Measurements from ENCODE around the gene TPSB2.
"Not testable (repeated sequence)": the region's sequence is repeated elsewhere in the genome, so short reads cannot be mapped to it uniquely, and the experiment has no call there.

Gene TPSB2

DNA sequence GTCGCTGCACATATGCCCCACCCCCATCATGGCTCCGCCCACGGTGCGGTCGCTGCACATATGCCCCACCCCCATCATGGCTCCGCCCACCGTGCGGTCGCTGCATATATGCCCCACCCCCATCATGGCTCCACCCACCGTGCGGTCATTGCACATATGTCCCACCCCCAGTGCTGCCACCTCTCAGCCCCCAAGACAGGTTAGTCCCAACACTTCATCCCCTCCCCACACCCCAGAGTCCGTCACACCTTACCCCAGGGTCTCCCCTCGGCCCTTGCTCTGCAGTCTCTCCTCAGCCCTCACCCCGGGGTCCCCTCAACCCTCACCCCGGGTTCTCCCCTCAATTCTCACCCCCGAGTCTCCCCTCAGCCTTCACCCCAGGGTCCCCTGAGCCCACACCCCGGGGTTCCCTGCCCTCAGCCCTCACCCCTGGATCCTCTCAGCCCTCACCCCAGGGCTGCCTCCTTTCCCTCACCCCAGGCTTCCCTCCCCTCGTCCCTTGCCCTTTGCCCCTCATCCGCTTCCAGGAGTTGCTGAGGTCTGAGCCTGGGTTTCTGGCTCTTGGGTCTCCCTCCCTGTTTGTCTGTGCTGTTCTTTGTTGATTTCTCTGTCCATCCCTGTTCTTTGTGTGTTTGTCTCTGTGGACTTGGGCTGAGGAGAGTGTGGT is 30.5 kb downstream of the TPSB2 start:
- no peak for DNase-seq (ENCODE audit: low spot score)

DNA sequence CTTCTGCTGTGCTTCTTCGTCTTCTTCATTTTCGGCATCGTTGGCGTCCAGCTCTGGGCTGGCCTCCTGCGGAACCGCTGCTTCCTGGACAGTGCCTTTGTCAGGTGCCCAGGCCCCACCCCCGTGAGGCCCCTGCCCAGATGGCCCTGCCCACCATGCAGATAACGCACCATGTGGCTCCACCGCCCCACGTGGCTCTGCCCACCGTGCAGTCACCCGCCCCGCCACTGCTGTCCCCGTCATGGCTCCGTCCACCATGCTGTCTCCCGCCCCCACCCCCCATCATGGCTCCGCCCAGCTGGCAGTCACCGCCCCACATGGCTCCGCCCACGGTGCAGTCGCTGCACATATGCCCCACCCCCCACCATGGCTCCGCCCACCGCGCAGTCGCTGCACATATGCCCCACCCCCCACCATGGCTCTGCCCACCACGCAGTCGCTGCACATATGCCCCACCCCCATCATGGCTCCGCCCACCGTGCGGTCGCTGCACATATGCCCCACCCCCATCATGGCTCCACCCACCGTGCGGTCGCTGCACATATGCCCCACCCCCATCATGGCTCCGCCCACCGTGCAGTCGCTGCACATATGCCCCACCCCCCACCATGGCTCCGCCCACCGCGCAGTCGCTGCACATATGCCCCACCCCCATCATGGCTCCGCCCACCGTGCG is 31.2 kb downstream of the TPSB2 start:
- DNase-seq (ENCODE audit: low spot score) = not testable (repeated sequence)

DNA sequence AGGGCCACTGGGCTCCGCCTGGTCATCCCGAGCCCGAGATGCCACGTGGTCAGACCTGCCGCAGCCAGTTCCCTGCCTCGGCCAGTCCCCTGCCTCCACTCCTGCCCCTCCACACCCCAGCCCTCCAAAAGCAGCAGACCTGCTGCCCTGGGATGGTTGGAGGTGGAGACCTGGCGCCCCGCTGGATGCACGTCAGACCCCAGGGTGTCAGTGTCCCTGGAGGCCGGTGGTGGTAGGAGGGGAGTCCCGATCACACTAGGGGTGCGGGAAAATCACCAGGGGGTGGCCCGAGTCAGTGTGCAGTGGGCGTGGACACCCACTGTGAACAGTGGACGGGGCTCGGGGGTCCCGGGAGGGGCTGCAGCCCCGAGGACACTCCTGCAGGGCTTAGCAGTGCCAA is 31.8 kb downstream of the TPSB2 start:
- DNase-seq (ENCODE audit: low spot score) = no peak

DNA sequence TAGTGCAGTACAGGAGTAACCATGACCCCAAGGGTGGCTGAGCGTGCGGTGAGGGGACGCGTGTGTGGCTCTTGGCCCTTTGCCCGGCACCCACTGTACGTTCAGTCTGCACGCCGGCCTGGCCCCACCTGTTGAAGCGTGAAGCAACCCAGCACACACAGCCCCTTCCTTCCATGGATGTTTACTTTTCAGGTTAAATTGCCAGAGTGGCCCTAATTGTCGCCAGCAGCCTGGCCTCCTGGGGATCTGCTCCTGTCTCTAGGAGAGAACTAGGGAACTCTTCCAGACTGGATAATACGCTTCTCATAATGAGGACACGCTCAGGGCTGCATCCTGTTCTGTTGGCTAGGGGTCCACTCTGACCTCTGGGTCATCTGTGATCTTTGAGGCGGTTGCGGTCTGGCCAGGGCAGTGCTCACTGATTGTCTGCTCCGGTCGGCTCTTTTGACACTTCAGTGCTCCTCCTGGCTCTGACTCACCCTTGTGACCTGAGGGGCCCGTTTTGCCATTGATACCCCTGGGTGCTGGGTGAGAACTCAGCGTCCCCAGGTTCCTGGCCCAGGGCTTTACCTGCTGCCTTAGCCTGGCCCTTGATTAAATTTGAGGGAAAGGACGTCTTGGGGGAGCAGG is 32.6 kb downstream of the TPSB2 start:
- DNase-seq (ENCODE audit: low spot score) = no peak

DNA sequence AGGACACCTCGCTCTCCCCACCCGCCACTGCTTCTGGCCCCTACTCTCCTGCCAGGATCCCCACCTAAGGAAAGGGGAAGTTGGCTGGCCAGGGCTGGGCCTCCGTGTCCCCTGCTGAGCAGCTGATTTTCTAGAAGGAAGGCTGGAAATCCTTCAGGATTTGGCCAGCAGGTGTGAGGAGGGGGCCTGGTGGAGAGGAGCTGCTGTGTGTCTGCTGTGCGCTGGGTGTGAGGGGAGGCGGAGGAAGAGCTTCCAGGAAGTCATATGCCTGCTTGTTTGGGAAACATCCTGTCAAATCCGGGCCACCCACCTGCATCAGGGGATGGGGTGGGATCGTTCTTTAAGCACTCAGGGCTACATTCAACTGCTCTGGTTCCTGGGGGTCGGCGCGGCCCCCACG is 33.5 kb downstream of the TPSB2 start:
- no peak for DNase-seq (ENCODE audit: low spot score)

DNA sequence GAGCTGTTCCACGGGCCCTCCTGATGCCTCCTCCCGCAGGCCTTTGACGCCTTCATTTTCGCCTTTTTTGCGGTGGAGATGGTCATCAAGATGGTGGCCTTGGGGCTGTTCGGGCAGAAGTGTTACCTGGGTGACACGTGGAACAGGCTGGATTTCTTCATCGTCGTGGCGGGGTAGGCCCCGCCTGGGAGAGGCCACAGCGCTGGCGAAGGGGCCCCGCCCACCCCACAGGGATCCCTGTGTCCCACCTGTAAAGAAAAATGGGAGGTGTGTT is 34.7 kb downstream of the TPSB2 start:
- DNase-seq (ENCODE audit: low spot score) = no peak

DNA sequence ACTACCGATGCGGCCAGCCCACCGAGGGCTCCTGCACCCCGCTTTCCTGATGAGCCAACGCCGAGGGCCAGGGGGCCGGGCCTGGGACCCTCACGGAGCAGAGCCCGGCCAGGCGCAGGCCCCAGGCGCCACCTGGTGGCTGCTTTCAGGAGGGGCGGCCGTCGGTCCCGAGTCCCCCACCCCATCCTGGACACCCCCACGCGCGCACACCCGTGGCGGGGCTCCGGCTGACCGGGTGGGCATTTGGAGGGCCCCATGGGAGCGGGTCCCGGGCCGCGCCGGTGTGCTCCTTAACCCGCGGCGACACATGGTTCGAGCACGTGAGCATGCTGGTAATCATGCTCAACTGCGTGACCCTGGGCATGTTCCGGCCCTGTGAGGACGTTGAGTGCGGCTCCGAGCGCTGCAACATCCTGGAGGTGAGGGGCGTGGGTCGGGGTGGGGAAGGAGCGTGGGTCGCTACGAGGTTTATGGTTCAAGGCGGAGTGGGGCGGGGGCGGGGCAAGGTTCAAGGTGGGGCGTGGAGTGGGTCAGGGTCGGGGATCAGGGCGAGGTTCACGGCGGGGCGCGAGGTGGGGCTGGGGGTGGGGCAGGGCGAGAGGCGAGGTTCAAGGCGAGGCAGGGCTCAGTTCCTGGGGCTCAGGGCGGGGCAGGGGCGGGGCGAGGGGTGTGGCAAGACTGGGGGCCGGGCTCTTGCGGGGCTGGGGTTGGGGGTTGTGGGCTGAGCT is 35.2 kb downstream of the TPSB2 start:
- DNase-seq (ENCODE audit: low spot score) = no peak

DNA sequence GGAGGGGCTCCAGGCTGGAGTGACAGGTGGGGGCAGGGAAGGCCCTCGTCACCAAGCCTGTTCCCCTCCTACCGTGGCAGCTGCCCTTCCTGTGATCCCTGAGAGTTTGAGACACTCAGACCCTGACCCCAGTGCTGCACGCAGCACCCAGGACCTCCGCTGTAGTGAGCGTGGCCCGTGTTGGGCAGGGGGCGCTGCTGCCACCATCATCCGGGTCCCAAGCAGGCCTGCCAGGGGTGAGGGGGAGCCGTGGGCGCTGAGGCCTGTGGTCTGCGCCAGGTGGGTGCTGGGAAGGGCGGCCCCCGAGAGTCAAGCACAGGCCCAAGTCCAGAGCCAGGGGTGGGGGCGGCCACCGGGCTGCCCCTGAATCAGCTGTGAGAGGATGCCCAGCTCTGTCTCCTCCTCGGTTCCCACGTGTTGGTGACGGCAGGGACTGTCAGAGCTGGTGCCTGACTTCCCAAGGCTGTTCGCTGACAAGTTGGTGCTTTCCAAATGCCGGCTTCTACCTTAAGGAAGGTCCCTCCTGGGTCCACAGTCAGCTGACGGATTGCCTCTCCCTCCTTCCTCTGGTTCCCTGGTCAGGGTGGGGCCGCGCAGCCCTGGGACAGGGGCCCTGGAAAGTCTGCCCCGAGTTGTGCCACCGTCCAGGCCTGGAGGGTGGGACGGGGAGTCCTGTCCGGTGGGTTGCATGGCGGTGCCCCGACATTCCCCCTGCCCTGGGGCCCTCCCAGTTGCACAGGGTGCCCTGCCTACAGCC is 36.0 kb downstream of the TPSB2 start:
- DNase-seq (ENCODE audit: low spot score) = no peak

DNA sequence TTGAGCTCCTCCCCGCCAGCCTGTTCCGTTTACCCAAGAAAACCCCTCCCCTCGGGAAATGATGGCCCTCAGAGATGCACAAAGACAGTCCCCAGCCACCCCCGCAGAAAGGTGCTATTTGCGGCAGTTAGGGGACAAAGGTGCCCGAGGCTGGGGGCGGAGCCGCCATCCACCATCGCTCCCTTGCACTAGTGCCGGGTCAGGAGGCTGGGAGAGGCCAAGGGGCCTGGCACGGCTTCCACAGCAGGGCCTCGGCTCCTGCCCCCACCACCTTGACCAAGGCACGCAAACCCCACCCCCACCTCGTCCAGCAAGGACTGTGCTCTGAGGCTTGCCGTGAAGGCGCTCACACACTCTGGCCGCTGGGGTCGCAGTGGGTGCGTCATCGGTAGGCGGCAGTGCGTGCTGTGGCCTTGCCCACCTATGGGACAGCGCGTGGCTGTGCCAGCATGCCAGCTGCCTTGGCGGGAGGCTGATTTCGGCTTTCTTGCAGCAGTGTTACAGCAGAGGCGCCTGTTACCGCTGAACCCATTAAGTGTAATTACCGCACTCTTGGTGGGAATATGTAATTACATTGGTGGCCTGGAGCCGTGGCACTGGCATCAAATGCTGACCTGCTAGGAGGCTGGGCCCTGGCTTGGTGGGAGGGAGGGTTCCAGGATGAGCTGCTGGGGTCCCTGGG is 36.7 kb downstream of the TPSB2 start:
- DNase-seq (ENCODE audit: low spot score) = no peak

DNA sequence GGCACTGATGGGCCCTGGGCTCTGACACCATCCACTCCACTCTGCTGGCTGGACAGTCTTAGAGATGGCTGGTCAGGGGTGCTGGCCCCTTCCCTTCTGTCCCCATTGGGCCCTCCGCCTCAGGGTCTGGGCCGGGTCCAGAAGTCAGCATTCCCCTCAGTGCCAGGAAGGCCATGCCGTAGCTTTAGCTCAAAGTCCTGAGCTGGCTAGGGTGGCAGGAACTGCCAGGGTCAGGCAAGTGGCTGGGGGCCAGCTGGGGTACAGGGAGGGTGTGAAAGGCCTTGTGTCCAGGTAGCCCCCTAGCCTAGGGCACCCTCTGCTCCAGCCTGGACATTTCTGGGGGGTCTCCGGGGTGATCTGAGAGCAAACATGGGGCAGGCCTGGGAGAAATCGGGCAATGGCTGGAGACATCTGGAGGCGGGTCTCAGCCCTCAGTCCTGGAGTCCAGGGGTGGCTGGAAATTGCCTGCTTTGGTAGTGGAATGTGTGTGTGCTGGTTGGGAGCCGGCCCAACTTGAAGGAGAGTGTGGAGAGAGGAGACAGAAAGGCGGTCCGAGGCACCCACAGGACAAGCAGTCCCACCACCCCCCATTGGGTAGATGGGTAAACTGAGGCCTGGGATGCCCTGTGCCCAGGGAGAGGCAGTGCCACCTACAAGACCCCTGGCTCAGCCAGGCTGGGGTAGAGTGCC is 37.5 kb downstream of the TPSB2 start:
- no peak for DNase-seq (ENCODE audit: low spot score)

DNA sequence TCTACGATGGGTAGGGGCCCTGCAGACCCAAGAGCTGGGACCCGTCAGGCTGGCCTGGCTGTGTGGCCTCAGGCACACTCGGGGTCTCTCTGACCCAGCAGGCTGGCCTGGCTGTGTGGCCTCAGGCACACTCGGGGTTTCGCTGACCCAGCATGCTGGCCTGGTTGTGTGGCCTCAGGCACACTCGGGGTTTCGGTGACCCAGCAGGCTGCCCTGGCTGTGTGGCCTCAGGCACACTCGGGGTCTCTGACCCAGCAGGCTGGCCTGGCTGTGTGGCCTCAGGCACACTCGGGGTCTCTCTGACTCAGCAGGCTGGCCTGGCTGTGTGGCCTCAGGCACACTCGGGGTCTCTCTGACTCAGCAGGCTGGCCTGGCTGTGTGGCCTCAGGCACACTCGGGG is 39.2 kb downstream of the TPSB2 start:
- DNase-seq (ENCODE audit: low spot score) = not testable (repeated sequence)

DNA sequence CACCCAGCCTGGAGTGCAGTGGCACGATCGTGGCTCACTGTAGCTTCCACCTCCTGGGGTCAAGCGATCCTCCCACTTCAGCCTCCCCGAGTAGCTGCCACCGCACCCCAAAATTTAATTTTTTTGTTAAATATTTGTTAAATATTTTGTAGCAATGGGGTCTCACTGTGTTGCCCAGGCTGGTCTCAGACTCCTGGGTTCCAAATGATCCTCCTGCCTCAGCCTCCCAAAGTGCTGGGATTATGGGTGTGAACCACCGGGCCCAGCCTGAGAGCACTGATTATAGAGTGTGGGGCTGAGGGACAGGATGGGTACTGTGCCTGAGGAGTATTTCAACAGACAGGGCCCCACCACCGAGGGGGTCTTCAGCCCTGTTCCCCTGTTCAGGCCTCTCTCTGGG is 40.5 kb downstream of the TPSB2 start:
- no peak for DNase-seq (ENCODE audit: low spot score)

DNA sequence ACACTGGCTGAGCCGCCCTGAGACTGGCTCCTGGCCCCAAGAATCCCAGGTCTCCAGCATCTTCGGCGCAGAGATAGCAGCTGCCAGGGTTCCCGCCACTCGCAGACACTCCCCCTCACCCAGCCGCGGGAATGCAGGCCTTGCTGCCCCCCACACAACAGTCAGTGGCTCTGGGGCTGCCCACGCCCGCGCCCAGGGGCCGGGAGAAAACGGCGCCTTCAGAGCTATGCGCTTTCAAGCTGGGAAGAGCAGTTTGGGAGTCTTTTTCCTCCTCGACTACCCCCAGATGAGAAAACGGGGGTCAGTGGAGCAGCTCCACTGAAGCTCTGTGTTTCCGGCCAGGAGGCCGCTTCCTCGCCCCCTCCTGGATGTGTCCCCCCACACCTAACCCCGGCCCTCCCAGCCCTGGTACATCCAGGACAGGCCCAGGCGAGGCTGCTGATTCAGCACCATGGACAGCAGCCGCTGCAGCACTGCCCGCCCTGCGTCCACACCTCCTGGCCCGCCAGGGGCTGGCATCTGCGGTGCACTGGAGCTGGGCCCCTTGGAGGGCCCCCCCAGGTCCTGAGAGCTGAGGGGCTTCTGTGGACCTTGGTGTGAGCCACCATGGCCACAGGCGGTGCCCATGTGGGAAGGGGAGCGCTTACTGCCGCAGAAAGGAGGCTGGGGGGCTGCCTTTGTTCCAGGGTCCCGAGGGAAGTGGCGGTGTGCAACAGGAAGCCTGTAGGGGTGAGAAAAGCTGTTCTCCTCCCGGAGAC is 41.4 kb downstream of the TPSB2 start:
- DNase-seq (ENCODE audit: low spot score) = peak; percentile 11

DNA sequence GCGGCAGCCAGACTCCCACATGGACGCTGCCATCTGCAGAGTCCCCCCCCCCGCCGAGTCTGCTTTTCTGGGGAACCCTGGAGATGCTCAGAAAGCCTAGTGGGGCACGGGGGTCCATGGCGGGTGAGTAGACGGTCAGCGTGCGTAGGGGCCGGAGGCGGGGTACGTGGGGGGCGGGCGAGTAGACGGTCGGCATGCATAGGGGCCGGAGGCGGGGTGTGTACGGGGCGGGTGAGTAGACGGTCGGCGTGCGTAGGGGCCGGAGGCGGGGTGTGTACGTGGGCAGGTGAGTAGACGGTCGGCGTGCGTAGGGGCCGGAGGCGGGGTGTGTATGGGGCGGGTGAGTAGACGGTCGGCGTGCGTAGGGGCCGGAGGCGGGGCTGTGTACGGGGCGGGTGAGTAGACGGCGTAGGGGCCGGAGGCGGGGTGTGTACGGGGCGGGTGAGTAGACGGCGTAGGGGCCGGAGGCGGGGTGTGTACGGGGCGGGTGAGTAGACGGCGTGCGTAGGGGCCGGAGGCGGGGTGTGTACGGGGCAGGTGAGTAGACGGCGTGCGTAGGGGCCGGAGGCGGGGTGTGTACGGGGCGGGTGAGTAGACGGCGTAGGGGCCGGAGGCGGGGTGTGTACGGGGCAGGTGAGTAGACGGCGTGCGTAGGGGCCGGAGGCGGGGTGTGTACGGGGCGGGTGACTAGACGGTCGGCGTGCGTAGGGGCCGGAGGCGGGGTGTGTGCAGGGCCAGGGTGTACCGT is 44.4 kb downstream of the TPSB2 start:
- DNase-seq (ENCODE audit: low spot score) = not testable (repeated sequence)

DNA sequence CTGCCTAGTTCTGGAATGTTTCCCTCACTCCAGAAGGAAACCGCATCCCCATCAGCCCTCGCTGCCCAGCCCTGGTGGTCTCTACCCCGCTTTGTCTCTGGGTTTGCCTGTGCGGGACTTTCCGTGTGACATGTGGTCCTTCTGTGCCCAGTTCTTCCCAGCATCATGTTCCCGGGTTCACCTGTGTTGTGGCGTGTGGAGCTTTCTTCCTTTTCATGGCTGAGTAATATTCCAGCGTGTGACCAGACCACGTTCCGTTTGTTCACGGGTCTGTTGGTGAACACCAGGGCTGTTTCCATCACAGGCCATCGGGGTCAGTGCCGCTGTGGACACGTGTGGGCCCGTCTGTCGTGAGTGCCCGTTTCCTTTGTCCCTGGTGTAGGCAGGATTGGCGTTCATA is 45.0 kb downstream of the TPSB2 start:
- no peak for DNase-seq (ENCODE audit: low spot score)

DNA sequence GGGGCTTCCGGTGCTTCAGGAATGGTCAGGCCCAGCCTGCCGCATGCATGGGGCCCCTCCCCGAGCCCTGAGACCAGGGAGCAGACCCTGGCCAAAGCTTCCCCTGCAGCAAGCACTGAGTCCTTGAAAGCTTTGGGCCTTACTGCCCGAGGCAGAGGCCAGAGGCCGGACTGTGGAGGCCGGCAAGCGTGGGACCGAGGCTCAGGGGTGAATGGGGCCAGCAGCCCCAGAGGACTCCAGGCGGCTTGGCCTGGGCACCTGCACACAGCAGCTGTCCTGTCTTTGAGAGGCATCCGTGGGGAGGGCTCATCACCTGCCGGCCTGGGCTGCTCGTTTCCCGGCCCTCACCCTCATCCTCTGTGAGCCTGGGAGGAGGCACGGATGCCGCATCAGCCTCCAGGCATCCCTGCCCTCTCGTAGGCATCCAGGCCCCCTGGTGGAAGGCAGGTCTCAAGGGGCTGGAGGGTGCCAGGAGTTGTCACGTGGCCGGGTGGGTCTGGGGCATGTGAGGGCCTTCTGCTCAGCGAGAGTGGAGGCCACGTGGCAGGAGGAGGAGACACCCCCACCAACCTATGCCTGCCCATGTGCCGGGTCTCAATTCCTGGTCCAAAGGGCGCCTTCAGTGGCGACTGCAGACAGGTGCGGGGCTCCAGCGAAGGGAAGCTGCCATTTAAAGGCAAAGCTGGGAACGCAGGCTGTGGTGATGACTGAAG is 45.7 kb downstream of the TPSB2 start:
- DNase-seq (ENCODE audit: low spot score) = no peak

DNA sequence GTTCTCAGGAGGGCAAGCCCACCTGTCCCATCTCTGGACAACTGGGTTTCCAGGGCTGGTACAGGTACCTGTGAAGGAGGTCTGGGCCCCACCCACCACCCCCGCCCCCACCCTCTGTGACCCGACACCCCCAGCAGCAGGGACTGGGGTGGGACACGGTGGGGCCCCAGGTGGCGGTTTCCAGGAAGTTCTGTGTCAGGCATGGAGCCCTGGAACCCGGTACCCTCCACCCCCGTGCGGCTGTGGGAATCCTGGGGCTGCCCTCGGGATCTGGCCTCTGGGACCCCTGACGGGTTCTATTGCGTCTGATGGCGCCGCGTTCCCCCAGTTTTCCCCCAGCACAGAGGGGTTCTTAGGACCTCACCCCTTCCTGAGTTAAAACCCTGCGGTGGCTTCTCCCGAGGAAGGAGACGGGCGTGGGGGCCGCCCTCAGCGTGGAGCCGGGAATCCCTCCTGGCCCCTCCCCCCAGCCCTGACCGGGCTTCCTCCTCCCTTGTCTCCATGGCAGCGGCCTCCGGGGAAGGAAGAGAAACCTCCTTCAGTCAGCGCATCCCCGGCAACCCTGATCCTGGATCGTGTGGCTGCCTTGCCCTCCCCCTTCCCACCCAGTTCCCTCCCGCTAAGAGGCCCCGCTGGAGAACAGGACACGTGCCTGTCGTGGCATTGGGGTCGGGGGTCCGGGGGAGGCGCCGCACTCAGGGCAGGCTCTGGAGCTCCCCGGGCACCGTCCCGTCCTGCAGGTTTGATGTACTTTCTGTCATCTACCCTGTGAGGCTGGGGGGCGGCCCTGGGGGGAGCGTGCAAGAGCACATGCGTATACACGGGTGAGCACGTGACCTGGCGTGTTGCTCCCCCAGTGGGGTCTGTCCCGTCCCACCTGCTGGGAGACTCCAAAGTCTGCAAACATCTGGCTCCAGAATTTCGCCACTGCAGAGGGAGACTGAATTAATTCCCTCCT is 46.8 kb downstream of the TPSB2 start:
- DNase-seq (ENCODE audit: low spot score) = no peak

DNA sequence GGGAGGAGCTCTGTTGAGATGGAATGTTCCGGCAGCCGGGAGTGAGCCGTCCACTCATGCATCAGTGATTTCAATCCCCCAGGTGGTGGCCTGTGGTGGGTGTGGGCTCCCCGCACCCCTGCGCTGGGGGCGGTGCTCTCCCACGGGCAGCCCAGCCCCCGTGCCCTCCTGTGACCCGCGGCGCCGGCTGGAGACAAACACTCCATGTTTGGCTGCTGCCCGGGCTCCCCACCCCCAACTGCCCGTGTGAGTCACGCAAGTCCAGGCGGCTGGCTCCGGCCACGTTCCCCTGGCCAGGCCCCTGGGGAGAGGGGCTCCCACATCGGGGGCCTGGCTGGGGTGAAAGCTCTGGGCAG is 47.7 kb downstream of the TPSB2 start:
- no peak for DNase-seq (ENCODE audit: low spot score)
